PC-3 (cell line): ENCODE measurements around the gene MRPL39.

ENCODE experiments used
- EZH2 ChIP-seq: fragments of 300-600 bp; sonication (generic); IDR thresholded peaks from one replicate; pipeline ENCODE4 v1.6.1; 2017; ENCODE audit warnings: antibody characterized with exemption, mild to moderate bottlenecking, low read length; ENCODE audit not compliant: unreplicated experiment
- EZH2phosphoT487 ChIP-seq: fragments of 300-600 bp; sonication (generic); IDR thresholded peaks from 2 replicates; pipeline ENCODE4 v1.6.1; 2018; ENCODE audit warnings: mild to moderate bottlenecking, antibody characterized with exemption, low read length, borderline replicate concordance
- TF ChIP-seq, protein P1 (sequence below): fragments of 300-600 bp; sonication (generic); conservative IDR thresholded peaks from 2 replicates; pipeline ENCODE4 v1.5.1; 2017; ENCODE audit warnings: antibody characterized with exemption, low read depth, mild to moderate bottlenecking, low read length

DNA sequence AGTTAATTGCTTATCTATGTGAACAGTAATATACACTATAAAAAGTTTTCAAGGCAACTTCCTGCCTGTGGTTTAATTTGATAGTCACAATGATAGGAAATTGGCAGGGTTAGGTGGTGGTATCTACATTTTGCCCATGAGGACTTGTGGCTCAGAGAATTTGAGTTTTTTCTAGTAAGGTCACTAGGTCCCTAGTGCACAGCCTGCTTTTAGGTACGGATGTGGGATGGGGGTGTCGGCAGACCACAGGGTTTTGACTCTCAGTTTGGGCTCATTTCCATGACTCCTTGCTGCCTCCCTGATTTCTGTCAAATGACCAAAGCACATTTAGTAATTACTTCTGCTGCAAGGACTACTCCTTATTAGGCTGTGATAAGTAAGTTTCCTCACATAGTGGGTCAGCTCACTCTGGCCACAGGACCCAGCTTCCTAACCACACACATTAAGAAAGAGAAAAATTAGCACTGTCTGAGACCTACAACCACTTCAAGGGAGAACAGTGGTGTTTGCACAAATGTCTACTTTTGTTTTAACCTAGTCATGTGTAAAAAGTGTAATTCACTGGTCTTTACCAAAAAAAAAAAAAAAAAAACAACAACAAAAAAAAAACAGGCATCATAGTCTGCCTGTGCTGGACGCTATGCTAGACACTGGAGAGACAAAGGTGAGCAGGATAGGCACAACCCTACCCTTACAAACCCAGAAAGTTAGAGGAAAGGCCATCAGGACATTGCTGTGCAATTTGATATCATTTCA is 43.7 kb downstream of the MRPL39 start:
- TF ChIP-seq, protein P1, sequence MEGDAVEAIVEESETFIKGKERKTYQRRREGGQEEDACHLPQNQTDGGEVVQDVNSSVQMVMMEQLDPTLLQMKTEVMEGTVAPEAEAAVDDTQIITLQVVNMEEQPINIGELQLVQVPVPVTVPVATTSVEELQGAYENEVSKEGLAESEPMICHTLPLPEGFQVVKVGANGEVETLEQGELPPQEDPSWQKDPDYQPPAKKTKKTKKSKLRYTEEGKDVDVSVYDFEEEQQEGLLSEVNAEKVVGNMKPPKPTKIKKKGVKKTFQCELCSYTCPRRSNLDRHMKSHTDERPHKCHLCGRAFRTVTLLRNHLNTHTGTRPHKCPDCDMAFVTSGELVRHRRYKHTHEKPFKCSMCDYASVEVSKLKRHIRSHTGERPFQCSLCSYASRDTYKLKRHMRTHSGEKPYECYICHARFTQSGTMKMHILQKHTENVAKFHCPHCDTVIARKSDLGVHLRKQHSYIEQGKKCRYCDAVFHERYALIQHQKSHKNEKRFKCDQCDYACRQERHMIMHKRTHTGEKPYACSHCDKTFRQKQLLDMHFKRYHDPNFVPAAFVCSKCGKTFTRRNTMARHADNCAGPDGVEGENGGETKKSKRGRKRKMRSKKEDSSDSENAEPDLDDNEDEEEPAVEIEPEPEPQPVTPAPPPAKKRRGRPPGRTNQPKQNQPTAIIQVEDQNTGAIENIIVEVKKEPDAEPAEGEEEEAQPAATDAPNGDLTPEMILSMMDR = no peak
- TF ChIP-seq EZH2 (no peak), EZH2phosphoT487 (no peak)
